Activated T-cell treated with anti-CD3 and anti-CD28 coated beads, Interleukin-2, amount 50 U/mL, for 24 hours (primary cell): ENCODE results near the gene DLG2.

Source experiments
- DNase-seq: peaks from one replicate; pipeline ENCODE4 v3.0.0-alpha.2; 2020
- H3K27ac Mint-ChIP-seq: 2 replicates; pipeline ENCODE4 v1.8.0; 2020; ENCODE audit warnings: mild to moderate bottlenecking, mixed read lengths
- H3K27me3 Mint-ChIP-seq: 2 replicates; pipeline ENCODE4 v1.8.0; 2020; ENCODE audit warnings: mixed read lengths
- H3K36me3 Mint-ChIP-seq: 2 replicates; pipeline ENCODE4 v1.8.0; 2020; ENCODE audit warnings: low read depth, mixed read lengths
- H3K4me1 Mint-ChIP-seq: 2 replicates; pipeline ENCODE4 v1.8.0; 2020; ENCODE audit warnings: low read depth, mixed read lengths
- H3K4me3 Mint-ChIP-seq: 2 replicates; pipeline ENCODE4 v1.8.0; 2020; ENCODE audit warnings: mild to moderate bottlenecking, moderate library complexity, mixed read lengths
- H3K9me3 Mint-ChIP-seq: 2 replicates; pipeline ENCODE4 v1.8.0; 2020; ENCODE audit warnings: mixed read lengths

DLG2 gene

DNA sequence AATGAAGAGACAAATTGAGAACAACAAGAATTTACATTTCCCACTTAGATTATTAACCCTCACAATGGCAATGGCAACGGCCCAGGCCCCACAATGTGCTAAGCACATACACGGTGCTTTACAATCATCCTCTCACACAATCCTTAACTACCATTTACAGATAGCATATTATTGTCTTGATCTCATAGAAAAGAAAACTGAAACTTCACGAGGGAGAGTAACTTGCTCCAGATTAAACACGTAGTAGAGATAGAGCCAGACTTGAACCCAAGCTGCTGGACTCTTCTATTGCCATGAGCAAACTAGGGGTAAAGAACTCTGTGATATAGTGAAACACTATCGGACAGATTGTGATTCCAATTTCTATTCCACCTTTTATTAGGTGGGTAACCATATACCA, 665.1 kb downstream of the DLG2 start:
- Mint-ChIP-seq H3K9me3 (peaks cover 35% of the 10 kb centered on the region), H3K36me3 (no peaks in the 10 kb centered on the region), H3K4me3 (no peak overlapping the region), H3K4me1 (no peaks in the 10 kb centered on the region), H3K27ac (no peak overlapping the region), H3K27me3 (no peaks in the 10 kb centered on the region)
- no peak for DNase-seq

DNA sequence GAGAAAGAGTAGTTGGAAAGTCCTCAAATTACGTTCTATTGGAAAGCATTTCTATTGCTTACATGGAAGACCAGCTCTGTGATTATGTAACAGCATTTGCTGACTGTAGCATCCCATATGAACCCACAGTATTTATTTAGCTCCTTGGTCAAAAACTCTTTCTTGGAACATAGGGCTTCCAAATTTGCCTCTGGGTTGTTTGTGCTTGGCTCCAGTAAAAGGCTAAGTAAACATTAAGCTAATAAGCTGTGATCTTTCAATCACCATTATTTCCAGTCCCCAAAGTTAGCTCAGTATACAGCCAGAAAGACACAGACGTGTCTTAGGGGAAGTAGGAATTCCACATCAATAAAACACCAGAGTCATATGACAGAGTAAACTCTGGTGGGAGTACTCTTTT, 668.8 kb downstream of the DLG2 start:
- Mint-ChIP-seq H3K36me3 (no peaks in the 10 kb centered on the region), H3K27ac (no peak overlapping the region), H3K27me3 (no peaks in the 10 kb centered on the region), H3K4me3 (no peak overlapping the region), H3K9me3 (peaks cover 28% of the 10 kb centered on the region), H3K4me1 (no peaks in the 10 kb centered on the region)
- DNase-seq, result no peak

GRCh38 chr11:84950569-84951270, 676.4 kb downstream of the DLG2 start:
- no peak overlapping the region for H3K4me3 Mint-ChIP-seq
- no peak for DNase-seq
- no peak overlapping the region for H3K27ac Mint-ChIP-seq
- H3K36me3 Mint-ChIP-seq, result no peaks in the 10 kb centered on the region
- H3K4me1 Mint-ChIP-seq, result no peaks in the 10 kb centered on the region
- no peaks in the 10 kb centered on the region for H3K27me3 Mint-ChIP-seq
- H3K9me3 Mint-ChIP-seq, result peaks cover 9% of the 10 kb centered on the region

GRCh38 chr11:84947970-84948580, 679.1 kb downstream of the DLG2 start:
- Mint-ChIP-seq H3K36me3 (no peaks in the 10 kb centered on the region), H3K4me1 (no peaks in the 10 kb centered on the region), H3K9me3 (peaks cover 18% of the 10 kb centered on the region), H3K4me3 (no peak overlapping the region), H3K27ac (no peak overlapping the region), H3K27me3 (no peaks in the 10 kb centered on the region)
- DNase-seq, result no peak

DNA sequence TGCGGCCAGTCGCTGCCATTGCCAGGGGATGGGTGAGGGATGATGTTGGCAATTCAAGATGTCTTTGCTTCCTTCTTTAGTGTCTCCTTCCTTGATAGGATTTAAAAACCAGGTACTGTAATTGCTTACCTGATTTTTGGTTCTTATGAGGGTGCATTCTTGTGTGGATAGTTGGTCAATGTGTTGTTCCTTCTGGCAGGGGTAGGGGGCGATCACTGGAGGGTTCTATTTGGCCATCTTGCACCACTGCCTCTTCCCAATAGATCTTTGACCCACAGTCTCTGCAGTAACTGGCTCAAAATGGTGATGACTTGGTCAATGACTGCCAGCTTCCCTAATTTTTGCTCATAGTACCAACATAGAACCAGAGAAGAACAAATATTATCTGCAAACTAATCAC, 680.1 kb downstream of the DLG2 start:
- no peak for DNase-seq
- H3K27me3 Mint-ChIP-seq, result no peaks in the 10 kb centered on the region
- no peak overlapping the region for H3K27ac Mint-ChIP-seq
- H3K9me3 Mint-ChIP-seq, result peaks cover 26% of the 10 kb centered on the region
- no peaks in the 10 kb centered on the region for H3K36me3 Mint-ChIP-seq
- H3K4me1 Mint-ChIP-seq, result no peaks in the 10 kb centered on the region
- H3K4me3 Mint-ChIP-seq, result no peak overlapping the region

GRCh38 chr11:84930863-84931262, 696.3 kb downstream of the DLG2 start:
- Mint-ChIP-seq H3K27ac (no peak overlapping the region), H3K36me3 (no peaks in the 10 kb centered on the region), H3K27me3 (no peaks in the 10 kb centered on the region), H3K9me3 (peaks cover 53% of the 10 kb centered on the region), H3K4me1 (no peaks in the 10 kb centered on the region), H3K4me3 (no peak overlapping the region)
- DNase-seq, result no peak

DNA sequence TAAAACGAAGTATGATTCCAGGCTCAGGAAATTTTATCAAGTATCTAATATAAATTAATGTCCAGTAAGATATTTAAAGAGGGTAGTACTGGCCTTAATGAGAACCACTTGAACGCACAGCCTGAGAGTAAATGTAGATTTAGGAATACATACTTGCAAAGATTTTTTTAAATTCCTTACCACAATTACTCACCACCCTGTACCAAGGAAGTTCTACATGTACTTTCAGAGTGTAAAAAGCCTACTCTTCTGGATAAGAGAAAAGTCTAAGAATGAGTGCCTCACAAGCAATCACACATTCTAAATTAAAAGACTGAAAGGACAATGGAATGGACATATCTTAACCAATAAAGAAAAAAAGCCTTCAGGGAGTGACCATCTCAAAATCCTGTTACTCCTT, 697.4 kb downstream of the DLG2 start:
- no peak overlapping the region for H3K27ac Mint-ChIP-seq
- peaks cover 48% of the 10 kb centered on the region for H3K9me3 Mint-ChIP-seq
- no peaks in the 10 kb centered on the region for H3K36me3 Mint-ChIP-seq
- H3K4me1 Mint-ChIP-seq, result no peaks in the 10 kb centered on the region
- no peak overlapping the region for H3K4me3 Mint-ChIP-seq
- DNase-seq, result no peak
- no peaks in the 10 kb centered on the region for H3K27me3 Mint-ChIP-seq

- no peak for DNase-seq
- H3K4me3 Mint-ChIP-seq, result no peak overlapping the region
- no peaks in the 10 kb centered on the region for H3K36me3 Mint-ChIP-seq
- H3K4me1 Mint-ChIP-seq, result no peaks in the 10 kb centered on the region
- H3K9me3 Mint-ChIP-seq, result peaks cover 24% of the 10 kb centered on the region
- H3K27ac Mint-ChIP-seq, result no peak overlapping the region
- no peaks in the 10 kb centered on the region for H3K27me3 Mint-ChIP-seq
Observed at GRCh38 chr11:84924154-84924692, 702.9 kb downstream of the DLG2 start.

GRCh38 chr11:84923489-84923888, 703.7 kb downstream of the DLG2 start:
- Mint-ChIP-seq H3K27me3 (no peaks in the 10 kb centered on the region), H3K27ac (no peak overlapping the region), H3K36me3 (no peaks in the 10 kb centered on the region), H3K9me3 (peaks cover 25% of the 10 kb centered on the region), H3K4me3 (no peak overlapping the region), H3K4me1 (no peaks in the 10 kb centered on the region)
- DNase-seq, result no peak

GRCh38 chr11:84922836-84923235, 704.3 kb downstream of the DLG2 start:
- Mint-ChIP-seq H3K4me1 (no peaks in the 10 kb centered on the region), H3K9me3 (peaks cover 25% of the 10 kb centered on the region)

DNA sequence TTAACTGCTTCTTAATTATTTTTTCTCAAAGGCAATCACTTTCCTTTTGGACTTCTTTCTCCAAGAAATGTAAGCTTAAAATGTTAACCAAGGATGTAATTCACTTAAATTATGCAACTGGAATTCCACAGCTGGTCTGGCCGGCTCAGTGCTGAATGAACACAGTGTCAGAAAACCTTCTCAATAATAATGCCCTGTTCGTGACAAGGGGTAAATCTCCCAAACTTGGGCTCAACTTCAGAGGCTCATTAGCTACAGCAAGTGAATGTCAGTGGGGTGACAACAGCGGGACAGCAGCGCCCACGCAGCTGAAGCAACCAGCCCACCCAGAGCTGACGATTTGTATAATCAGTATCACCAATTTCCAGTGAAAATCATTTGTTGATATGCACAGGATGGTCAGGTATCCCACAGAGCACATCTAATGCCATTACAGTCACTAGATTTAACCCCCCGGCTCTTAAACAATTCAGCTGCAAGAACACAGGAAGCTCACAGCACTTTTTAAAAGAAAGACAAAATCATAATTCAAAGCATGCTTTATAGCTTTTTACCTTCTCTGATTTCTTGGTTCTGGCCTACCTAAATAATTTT, 704.8 kb downstream of the DLG2 start:
- H3K9me3 Mint-ChIP-seq, result peaks cover 25% of the 10 kb centered on the region
- no peak for DNase-seq
- H3K4me3 Mint-ChIP-seq, result no peak overlapping the region
- H3K27ac Mint-ChIP-seq, result no peak overlapping the region
- H3K36me3 Mint-ChIP-seq, result no peaks in the 10 kb centered on the region
- H3K4me1 Mint-ChIP-seq, result no peaks in the 10 kb centered on the region
- no peaks in the 10 kb centered on the region for H3K27me3 Mint-ChIP-seq

More at GRCh38 chr11:84922836-84923235, 704.3 kb downstream of the DLG2 start:
- DNase-seq, result no peak
- Mint-ChIP-seq H3K4me3 (no peak overlapping the region), H3K27me3 (no peaks in the 10 kb centered on the region), H3K27ac (no peak overlapping the region), H3K36me3 (no peaks in the 10 kb centered on the region)

DNA sequence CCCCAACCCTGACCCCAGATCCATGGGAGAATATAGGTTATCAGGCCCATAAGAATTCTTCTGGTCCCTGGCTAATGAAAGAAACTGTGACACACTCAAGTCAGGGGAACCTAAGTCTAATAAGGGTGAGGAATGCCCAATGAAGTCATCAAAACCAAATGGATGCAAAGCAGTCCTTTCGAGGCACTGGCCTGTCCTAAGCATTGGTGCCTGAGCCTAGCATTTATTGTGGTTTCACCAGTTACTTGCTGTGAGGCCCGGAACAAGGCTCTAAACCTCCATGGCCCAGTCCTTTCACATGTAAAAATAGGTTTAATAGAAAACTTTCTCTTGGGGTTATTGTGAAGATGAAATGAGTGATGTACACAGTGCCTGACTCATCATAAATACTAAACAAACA, 712.6 kb downstream of the DLG2 start:
- no peaks in the 10 kb centered on the region for H3K4me1 Mint-ChIP-seq

DNA sequence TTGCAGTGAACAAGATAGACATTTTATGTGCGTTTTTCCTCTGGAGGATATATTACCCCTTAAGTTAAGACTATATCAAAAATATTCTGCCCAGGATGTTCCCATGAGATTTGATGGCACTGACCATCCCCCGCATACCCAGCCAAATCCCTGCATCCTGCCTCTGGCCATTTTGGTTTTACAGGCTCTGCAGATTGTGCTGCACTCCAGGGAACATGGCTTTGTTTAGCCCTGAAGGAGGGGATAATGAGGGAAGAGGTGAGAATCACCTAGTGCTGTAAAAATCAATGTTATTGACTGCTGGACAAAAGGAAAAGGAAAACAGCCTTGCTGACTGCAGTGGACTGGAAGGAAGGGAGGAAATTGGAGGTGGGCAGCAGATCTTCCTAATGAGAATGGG, 717.4 kb downstream of the DLG2 start:
- no peaks in the 10 kb centered on the region for H3K4me1 Mint-ChIP-seq
- no peaks in the 10 kb centered on the region for H3K27me3 Mint-ChIP-seq
- no peaks in the 10 kb centered on the region for H3K36me3 Mint-ChIP-seq
- H3K4me3 Mint-ChIP-seq, result no peak overlapping the region
- no peak overlapping the region for H3K27ac Mint-ChIP-seq
- H3K9me3 Mint-ChIP-seq, result peaks cover 25% of the 10 kb centered on the region
- no peak for DNase-seq

More for the DNA sequence above, 712.6 kb downstream of the DLG2 start:
- Mint-ChIP-seq H3K27me3 (no peaks in the 10 kb centered on the region), H3K27ac (no peak overlapping the region), H3K9me3 (peaks cover 34% of the 10 kb centered on the region), H3K4me3 (no peak overlapping the region), H3K36me3 (no peaks in the 10 kb centered on the region)
- DNase-seq, result no peak

- H3K4me1 Mint-ChIP-seq, result no peaks in the 10 kb centered on the region
- no peak for DNase-seq
- H3K36me3 Mint-ChIP-seq, result no peaks in the 10 kb centered on the region
- H3K27ac Mint-ChIP-seq, result no peak overlapping the region
- no peak overlapping the region for H3K4me3 Mint-ChIP-seq
- H3K9me3 Mint-ChIP-seq, result peaks cover 16% of the 10 kb centered on the region
- no peaks in the 10 kb centered on the region for H3K27me3 Mint-ChIP-seq
Observed at GRCh38 chr11:84906995-84907394, 720.1 kb downstream of the DLG2 start.

DNA sequence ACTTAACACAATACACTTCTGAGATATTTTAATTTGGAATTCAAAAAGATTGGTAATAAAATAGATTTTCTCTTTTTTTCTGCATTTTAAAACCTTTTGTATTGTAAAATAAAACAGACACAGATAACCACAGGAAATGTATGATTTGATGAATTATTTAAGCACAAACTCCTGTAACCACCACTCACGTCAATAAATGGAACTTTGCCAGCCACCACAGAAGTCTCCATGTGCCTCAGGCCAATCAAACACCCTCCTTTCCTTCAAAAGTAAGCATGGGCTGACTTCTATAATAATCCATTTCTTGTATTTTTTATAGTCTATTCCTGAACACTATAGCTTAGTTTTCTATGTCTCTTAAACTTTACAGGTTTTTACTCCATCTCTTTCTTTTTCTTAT, 721.7 kb downstream of the DLG2 start:
- Mint-ChIP-seq H3K27ac (no peak overlapping the region), H3K4me3 (no peak overlapping the region), H3K27me3 (no peaks in the 10 kb centered on the region), H3K36me3 (no peaks in the 10 kb centered on the region), H3K4me1 (no peaks in the 10 kb centered on the region), H3K9me3 (peaks cover 13% of the 10 kb centered on the region)
- no peak for DNase-seq
